ENCODE results near the gene RAB11A.

DNA sequence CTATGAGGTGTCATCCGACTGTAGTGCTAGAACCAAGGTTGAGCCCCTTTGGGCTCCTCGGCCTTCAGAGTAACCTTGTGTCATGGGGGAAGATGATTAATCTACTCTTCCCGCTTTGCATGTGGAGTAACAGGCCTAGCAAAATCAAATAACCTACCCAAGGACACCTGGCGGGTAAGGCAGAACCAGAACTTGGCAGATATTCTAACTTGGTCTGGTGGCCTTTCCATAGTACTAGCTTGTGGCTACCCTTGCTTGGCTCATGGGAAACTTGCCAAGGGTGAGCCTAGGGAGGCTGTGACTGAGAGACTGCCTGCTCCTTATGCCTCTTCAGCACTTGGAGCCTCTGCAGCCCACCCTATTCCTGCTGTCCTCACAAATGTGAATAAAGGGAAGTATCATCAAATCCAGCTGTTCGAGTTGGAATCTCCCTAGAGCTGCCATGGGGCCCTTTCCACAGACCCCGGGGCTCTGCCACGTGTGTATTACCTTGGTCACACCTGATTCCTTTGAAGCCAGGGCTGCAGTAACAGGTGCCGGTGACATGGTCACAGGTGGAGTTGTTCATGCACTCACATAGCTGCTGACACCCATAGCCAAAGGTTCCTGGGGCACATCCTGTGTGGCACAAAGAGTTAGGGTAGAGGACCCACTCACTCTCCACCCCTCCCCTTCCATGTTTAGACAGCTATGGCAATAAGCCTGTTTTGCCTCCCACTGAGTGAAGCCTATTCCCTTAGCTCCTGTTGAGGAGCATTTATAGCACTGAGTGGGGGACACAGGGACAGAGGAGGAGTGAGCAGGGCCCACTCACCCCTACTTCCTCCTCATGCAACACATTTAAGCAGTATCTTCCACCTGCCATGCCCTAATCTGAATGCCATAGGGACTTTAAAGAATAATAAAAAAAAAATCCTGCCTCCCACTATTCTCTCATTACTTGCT is 46.0 kb downstream of the RAB11A start:
- no peak for TF ChIP-seq CTCF (IDR thresholded peaks at IDR 0.05)
- TF ChIP-seq POLR2AphosphoS5 (IDR thresholded peaks at IDR 0.05): no peak
